Mucosa of gallbladder (tissue), 1 donor: ENCODE data around the gene PDGFB. TPM values are rescaled to one million over a fixed set of nuclear protein-coding genes. Genes with fewer than 3 reads are reported as not detected.

ENCODE experiments used
- DNase-seq: peaks from one replicate; pipeline ENCODE4 v3.0.0-alpha.2; 2020; ENCODE audit warnings: low spot score
- total RNA-seq: library from RNA; stranded (reverse); gene quantifications from one replicate; pipeline ENCODE4 v1.2.1, GENCODE V29; 2021
- donor health status: DM: no; HTN: no; CAD: no.

PDGFB gene
- total RNA-seq, 1 donor from 2014 or later, result 14.6 TPM

DNA sequence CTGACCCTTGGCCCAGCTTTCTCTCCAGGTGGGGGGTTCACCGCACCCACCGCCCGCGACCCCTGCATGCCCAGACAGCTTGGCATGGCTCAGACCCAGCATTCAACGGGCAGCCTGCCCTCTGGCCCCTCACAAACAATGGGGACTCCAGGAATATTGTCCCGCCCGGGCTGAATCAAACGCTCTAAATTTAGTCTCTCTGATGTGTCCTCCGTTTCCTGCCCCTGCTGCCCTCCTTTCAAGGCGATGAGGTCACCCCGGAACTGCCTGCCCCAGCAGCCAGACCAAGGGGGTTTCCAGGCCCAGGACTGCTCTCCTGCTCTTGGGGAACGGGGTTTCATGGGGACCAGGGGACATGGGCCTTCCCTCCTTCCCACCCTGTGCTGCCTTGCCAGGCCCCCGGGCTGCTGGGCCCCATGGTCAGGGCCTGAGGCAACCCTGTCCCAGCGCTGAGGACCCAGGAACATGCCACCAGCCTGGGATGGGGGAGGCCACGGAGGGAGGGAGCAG, 10.1 kb upstream of the PDGFB start:
- DNase-seq, result no peak

GRCh38 chr22:39254122-39254521, 9.3 kb upstream of the PDGFB start:
- no peak for DNase-seq

GRCh38 chr22:39253435-39254070, 8.8 kb upstream of the PDGFB start:
- DNase-seq, result peak; percentile 72

- no peak for DNase-seq
Measured at GRCh38 chr22:39252461-39253434, 8.0 kb upstream of the PDGFB start.

DNA sequence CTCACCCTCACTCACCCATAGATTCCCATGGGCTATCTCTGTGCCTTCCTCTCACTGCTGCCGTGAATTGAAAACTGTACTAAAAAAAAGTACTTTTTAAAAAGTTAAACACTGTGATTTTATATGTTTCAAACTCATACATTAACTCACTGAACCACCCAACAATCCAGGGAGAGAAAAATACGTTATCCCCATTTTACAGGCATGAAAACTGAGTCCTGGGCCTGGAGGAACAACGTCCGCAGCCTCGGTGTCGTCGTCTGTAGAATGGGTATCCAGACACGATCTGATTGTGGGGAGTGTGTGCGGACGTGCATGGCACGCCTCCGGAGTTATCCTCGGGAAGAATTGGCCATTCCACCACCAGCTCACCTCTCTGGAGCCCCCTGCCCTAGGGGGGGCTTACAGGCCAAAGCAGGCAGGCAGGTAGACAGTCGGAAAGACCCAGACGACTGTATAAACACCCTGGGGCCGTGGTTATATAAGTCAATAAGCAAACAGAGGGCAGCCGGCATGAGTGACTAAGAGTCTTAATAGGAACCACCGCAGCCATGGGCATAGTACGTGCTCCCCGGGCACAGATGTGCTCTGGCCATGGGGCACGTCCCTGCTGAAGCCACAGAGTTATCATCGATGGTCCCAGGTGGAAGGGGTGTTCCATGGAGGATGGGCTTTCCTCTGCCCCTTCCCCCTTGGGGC, 7.1 kb upstream of the PDGFB start:
- no peak for DNase-seq

- DNase-seq, result no peak
Measured at GRCh38 chr22:39250838-39251237, 6.1 kb upstream of the PDGFB start.

- DNase-seq, result no peak
Measured at GRCh38 chr22:39250131-39250530, 5.3 kb upstream of the PDGFB start.

DNA sequence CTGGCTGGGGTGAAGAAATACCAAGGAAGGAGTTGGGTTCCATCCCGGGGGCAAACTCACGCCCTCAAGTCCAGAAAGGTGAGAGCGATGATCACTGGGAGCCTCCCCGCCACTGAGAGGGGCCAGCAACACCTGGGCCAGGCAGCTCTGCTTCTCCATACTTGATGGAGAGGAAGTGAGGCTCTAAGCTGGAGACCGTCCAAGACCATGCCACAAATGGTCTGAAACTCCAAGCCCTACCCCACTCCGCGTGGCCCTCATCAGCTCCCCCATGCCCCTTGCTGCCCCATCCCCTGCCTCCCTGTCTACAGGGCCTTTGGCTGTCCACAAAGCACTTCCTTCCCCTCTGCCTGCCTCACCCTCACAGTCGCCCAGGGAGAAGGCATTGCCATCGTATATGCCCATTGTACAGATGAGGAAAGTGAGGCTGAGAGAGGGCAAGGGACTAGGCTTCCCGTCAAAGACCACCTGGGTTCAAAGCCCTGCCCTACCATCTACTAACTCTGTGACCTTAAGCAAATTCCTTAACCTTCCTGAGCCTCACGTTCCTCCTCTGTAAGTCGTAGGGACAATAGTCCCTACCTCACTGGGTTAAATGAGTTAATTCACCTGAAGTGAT, 4.4 kb upstream of the PDGFB start:
- no peak for DNase-seq

GRCh38 chr22:39248254-39248653, 3.5 kb upstream of the PDGFB start:
- DNase-seq, result no peak

DNA sequence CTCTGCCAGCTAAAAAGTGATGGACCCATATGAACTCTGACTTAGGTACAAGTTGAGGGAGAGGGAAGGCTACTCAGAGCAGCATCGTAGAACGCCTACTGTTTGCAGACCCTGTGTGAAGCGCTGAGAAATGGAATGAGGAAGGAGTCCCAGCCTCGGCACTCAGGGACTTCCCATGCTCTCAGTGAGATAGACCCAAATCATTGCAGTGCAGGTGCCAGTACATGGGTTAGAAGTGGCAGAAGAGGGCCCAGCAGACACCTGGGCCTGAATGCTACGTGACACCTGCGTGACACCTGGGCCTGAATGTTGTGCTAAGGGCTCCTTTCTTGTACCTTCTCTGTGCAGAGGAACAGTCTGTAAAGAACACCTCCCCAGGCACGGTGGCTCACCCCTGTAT, 2.6 kb upstream of the PDGFB start:
- no peak for DNase-seq

- no peak for DNase-seq
Measured at GRCh38 chr22:39246690-39247332, 2.0 kb upstream of the PDGFB start.

DNA sequence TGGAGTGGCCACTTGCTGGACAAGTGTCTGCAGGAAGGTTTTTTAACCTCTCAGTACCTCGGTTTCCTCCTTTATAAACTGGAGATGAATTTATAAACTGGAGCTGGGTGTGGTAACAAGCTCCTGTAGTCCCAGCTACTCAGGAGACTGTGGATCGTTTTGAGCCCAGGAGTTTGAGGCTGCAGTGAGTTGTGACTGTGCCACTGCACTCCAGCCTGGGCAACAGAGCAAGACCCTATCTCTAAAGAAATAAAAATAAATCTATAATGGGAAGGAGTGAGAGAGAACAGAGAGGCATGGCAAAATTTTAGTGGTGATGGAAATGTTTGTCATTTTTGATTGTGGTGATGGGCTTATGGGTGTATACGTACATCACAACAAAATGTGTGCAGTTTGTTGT, 1.4 kb upstream of the PDGFB start:
- DNase-seq, result no peak

GRCh38 chr22:39245130-39246039, 603 bp upstream of the PDGFB start:
- no peak for DNase-seq

DNA sequence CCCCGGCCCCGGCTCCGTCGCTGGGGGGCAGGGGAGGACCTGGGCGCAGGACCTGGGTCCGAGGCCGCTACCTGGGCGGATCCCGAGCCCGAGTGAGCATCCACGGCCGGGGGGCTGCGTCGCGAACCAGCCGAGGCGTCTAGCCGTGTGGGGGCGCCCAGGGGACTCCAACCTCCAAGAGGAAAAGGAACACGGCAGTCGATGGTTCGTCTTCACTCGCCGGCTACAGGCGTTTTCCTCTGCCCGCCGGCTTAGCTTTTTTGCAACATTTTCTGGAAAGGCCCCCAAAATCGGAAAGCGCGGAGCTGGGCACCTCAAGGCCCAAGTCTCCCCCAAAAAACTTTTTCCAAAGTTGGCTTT, 666 bp downstream of the PDGFB start:
- no peak for DNase-seq

GRCh38 chr22:39243439-39244135, 1.2 kb downstream of the PDGFB start:
- DNase-seq, result peak; percentile 33

- peak; percentile 60 for DNase-seq
Measured at GRCh38 chr22:39242595-39243438, 2.0 kb downstream of the PDGFB start.

DNA sequence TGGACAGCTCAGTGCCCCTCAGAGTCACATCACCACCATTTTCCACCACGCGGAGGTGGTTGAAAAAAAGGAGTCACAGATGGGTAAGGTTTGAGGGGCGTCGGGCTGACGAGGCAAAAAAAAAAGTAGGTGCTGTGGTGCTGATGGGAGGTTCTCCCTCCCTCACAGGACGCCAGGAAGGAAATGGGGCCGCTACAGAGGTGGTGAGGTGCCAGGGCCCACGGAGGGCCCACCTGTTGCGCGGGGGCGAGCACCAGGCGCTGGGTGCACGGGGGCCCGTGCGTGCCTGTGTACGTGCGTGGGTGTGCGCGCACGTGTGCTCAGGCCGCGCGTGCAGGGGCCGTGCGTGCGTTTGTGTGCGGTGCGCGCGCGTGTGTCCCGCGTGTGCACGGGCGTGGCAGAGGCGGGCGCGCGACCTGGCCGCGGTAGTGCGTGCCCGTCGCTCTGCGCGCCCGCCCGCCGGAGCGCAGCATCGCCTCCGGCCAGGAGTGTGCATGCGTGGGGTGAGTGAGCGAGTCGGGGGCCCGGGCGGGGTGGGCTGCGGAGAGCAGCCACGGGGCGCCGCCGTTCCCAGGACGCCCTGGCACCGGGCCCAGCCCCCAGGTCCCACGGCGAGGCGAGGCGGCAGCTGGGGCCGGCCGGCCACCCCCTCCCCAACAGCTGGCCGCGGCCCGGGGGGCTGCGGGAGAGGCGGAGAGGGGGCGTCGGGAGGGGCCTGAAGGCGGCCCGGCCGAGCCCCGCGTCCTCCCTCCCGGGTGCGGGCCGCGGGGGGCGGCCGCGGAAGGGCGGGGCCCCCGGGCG, 2.8 kb downstream of the PDGFB start:
- no peak for DNase-seq
